ENCODE data around the gene OSBPL8. TPM values are rescaled to one million over a fixed set of nuclear protein-coding genes. Genes with fewer than 3 reads are reported as not detected.

Gene OSBPL8
- 73.0 and 82.5 TPM in 2 replicates for total RNA-seq
- polyA plus RNA-seq: 20.1 and 21.4 TPM in 2 replicates

- Histone ChIP-seq H3K27ac (peak within 1 kb of the TSS; percentile 99), H3K4me2 (peak within 1 kb of the TSS; percentile 83), H3K4me1 (ENCODE audit: insufficient read depth) (peaks cover 9% of the 10 kb centered on the region), H3K27me3 (no peaks in the 10 kb centered on the region), H3K36me3 (replicated peaks; ENCODE audit: insufficient read depth, low read depth) (no peaks in the 10 kb centered on the region), H3K9me3 (ENCODE audit: low read depth) (no peaks in the 10 kb centered on the region), H2AFZ (peak within 1 kb of the TSS; percentile 99), H3K79me2 (peaks cover 38% of the 10 kb centered on the region), H3K4me3 (peak within 1 kb of the TSS; percentile 98), H3K9me2 (replicated peaks; ENCODE audit: insufficient read depth) (no peaks in the 10 kb centered on the region), H4K20me1 (ENCODE audit: insufficient read depth, poor library complexity, severe bottlenecking) (peaks cover under 1% of the 10 kb centered on the region)
- DNase-seq (ENCODE audit: low spot score): peak; percentile 95
- TF ChIP-seq EZH2phosphoT487 (IDR thresholded peaks at IDR 0.05; ENCODE audit: low read depth, severe bottlenecking, unreplicated experiment) (no peak), CTCF (IDR thresholded peaks at IDR 0.05; ENCODE audit: poor library complexity) (peak; percentile 47), EZH2 (IDR thresholded peaks at IDR 0.05; ENCODE audit: borderline replicate concordance) (no peak)
- under 1% methylated on average over 61 of the region's 76 CpGs for WGBS (ENCODE audit: low lambda C conversion rate, missing lambda C conversion rate)
Observed at GRCh38 chr12:76559400-76560085, at the start of gene OSBPL8. Gene OSBPL8 (minus strand): TSS chr12:76559771. CDS start chr12:76487551, 72,220 bp downstream.

- Histone ChIP-seq H3K79me2 (no peaks in the 10 kb centered on the region), H3K4me1 (ENCODE audit: insufficient read depth) (no peaks in the 10 kb centered on the region), H3K27ac (no peak overlapping the region), H3K4me3 (no peak overlapping the region), H2AFZ (no peak overlapping the region), H4K20me1 (ENCODE audit: insufficient read depth, poor library complexity, severe bottlenecking) (no peaks in the 10 kb centered on the region), H3K9me3 (ENCODE audit: low read depth) (no peaks in the 10 kb centered on the region), H3K4me2 (no peak overlapping the region), H3K9me2 (replicated peaks; ENCODE audit: insufficient read depth) (no peaks in the 10 kb centered on the region), H3K27me3 (no peaks in the 10 kb centered on the region), H3K36me3 (replicated peaks; ENCODE audit: insufficient read depth, low read depth) (no peaks in the 10 kb centered on the region)
- no peak for DNase-seq (ENCODE audit: low spot score)
- 94% methylated on average over 11 of the region's 11 CpGs for WGBS (ENCODE audit: low lambda C conversion rate, missing lambda C conversion rate)
- TF ChIP-seq EZH2phosphoT487 (IDR thresholded peaks at IDR 0.05; ENCODE audit: low read depth, severe bottlenecking, unreplicated experiment) (no peak), EZH2 (IDR thresholded peaks at IDR 0.05; ENCODE audit: borderline replicate concordance) (no peak), CTCF (IDR thresholded peaks at IDR 0.05; ENCODE audit: poor library complexity) (no peak)
Observed at GRCh38 chr12:76608070-76608469, 48.5 kb upstream of the OSBPL8 start.

GRCh38 chr12:76595056-76595455 is 35.5 kb upstream of the OSBPL8 start:
- TF ChIP-seq EZH2phosphoT487 (IDR thresholded peaks at IDR 0.05; ENCODE audit: low read depth, severe bottlenecking, unreplicated experiment) (no peak), CTCF (IDR thresholded peaks at IDR 0.05; ENCODE audit: poor library complexity) (no peak)
- H3K79me2 ChIP-seq: no peaks in the 10 kb centered on the region
- no peaks in the 10 kb centered on the region for H3K9me3 ChIP-seq (ENCODE audit: low read depth)
- no peak overlapping the region for H3K4me3 ChIP-seq
- no peak overlapping the region for H3K27ac ChIP-seq
- no peaks in the 10 kb centered on the region for H3K4me1 ChIP-seq (ENCODE audit: insufficient read depth)
- H3K36me3 ChIP-seq (replicated peaks; ENCODE audit: insufficient read depth, low read depth): no peaks in the 10 kb centered on the region
- WGBS (ENCODE audit: low lambda C conversion rate, missing lambda C conversion rate): 95% methylated on average over 2 of the region's 2 CpGs
- DNase-seq (ENCODE audit: low spot score): no peak
- no peaks in the 10 kb centered on the region for H3K27me3 ChIP-seq
- H4K20me1 ChIP-seq (ENCODE audit: insufficient read depth, poor library complexity, severe bottlenecking): no peaks in the 10 kb centered on the region
- H3K9me2 ChIP-seq (replicated peaks; ENCODE audit: insufficient read depth): no peaks in the 10 kb centered on the region
- H2AFZ ChIP-seq: no peak overlapping the region
- H3K4me2 ChIP-seq: no peak overlapping the region
